ENCODE measurements around the gene TAS2R4.
A peak's percentile ranks its signal among the peaks of the same experiment; 100 is the strongest.
"Not testable (repeated sequence)": the region's sequence is repeated elsewhere in the genome, so short reads cannot be mapped to it uniquely, and the experiment has no call there.

TAS2R4 gene, protein sequence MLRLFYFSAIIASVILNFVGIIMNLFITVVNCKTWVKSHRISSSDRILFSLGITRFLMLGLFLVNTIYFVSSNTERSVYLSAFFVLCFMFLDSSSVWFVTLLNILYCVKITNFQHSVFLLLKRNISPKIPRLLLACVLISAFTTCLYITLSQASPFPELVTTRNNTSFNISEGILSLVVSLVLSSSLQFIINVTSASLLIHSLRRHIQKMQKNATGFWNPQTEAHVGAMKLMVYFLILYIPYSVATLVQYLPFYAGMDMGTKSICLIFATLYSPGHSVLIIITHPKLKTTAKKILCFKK

DNA sequence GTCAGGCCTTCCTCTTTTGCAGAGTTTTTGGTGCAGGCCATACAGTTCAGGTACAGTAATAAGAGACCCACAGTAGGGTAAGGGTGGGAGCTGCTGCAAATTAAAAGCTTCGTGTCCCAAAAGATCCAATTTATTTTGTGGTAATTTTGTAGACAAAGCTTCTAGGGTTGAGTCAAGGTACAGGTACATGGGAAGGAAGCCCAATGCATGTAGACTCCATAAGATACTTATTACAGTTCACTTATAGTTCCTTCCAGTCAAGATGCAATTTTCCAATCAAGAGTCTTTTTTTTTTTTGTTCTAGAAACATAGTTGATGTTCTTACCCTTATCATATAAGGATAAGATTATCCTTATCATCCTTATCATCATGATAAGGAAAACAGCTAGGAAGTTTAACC lies at the start of gene TAS2R4:
TSS of gene TAS2R4 (plus strand) at position 301 of the 400 bp plus-strand sequence. CDS start 1,815 bp downstream, outside the sequence.
- DNase-seq = no peak

DNA sequence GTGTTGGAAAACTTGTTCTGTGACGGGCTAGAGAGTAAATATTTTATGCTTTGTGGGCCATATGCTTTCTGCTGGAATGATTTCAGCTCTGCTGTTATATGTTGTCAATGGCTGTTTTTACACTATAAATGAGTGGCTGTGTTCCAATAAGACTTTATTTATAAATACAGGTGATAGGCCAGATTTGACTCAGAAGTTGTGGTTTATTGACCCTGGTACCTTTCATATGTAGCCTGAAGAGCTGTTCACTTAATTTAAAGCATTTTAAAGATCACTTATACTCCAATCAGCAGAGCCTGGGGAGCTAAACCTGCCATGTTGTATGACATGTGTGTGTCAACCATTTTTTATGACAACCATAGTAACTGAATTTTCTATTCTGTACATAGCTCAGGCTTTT lies 47.5 kb upstream of the TAS2R4 start:
- DNase-seq = no peak

DNA sequence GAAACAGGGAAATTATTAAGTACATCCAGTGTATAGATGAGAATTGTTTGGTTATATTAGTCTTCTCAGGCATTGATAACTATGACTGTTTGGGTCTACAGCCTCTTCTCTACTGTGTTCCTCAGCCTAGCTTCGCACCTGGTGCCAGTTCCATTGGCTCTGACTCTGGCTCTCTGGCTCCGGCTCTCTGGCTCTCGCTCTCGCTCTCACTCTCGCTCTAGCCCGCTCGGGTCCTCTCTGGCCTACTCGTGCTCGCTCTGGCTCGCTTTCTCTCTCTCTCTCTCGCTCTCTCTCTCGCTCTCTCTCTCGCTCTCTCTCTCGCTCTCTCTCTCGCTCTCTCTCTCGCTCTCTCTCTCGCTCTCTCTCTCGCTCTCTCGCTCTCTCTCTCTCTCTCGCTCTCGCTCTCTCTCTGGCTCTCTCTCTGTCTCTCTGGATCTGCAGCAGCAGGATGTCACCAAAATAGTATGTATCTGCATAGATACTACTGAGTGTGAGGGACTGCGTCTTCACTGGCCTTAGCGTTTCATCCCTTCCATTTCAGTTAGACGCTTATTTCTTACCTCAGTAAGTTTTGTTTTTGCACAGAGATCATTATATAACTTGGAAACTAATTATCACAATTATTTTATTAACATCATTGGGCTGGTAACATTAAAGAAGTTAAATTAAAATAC lies 44.9 kb upstream of the TAS2R4 start:
- no peak for DNase-seq

DNA sequence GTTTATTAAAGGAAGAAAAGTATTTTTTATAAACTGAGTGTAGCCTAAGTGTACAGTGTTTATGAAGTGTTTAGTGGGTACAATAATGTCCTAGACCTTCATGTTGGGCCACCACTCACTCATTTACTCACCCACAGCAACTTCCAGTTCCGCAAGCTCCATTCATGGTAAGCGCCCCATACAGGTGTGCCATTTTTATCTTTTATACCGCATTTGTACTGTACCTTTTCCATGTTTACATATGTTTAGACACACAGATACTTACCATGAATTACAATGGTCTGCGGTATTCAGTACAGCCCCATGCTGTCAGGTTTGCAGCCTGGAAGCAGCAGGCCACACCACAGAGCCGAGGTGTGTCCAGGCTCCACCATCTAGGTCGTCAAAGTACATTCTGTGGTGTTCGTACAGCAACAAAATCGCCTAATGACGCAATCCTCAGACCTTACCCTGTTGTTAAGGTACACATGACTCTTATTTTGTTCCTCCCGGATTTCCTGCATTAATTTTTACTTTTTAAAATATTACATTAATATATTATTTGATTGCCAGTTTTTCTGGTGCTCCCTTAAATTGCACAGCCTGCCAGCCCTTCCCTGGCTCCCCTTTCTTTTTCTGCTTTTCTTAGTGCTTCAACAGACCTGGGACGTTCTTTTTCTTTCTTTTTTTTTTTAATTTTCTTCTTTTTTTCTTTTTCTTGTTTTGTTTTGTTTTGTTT lies 39.2 kb upstream of the TAS2R4 start:
- DNase-seq = no peak

DNA sequence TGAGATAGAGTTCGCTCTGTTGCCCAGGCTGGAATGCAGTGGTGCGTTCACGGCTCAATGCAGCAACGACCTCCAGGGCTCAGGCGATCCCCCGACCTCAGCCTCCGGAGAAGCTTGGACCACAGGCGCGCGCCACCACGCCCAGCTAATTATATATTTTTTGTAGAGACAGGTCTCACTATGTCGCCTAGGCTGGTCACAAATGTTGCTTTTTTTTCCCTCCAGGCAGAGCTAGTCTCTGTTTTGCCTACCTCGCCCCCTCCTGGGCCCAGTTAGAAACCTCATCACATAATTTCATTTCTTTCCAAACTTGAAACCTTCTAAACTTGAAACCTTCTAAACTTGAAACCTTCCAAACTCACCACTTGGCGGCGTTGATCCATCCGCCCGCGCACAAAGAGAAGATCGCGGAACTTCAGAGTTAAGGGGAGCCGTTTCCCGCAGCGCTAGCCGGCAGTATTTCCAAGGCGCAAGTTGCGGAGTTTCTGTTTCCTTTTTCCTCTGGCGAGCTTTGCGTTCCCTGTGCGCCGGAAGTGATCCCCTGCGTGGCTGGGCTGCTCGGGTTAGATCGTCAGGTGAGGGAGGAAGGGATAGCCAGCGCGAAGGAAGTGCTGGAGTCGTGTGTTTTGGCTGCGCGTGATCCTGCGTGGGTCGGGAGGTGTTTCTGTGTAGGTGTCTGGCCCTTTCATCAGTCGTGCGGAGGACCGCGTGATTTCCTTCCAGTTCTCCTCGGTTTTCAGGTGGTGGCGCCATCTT lies 38.5 kb upstream of the TAS2R4 start, which contains the start of gene SSBP1:
TSS of gene SSBP1 (plus strand) at position 523 of the 756 bp plus-strand sequence. CDS start 809 bp downstream, outside the sequence.
- peak; percentile 86 for DNase-seq

DNA sequence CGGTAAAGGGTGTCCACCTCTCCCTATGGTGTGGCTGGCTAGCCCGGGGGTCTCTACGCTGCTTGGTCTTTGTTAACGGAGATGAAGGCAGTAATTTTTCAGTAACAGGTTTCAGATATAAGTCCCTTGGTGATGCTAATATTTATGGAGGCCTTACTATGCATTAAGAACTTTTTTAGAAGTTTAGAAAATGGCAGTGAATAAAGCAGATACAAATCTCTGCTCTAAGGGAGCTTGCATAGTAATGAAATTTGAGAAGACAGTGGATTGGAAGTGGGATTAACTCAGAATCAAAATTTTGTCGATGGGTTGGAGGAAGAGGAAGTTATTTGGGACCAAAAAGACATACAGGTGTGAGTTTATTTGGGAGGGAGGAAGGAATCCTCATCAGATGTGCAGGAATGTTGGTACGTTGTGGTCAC lies 37.9 kb upstream of the TAS2R4 start:
- no peak for DNase-seq

DNA sequence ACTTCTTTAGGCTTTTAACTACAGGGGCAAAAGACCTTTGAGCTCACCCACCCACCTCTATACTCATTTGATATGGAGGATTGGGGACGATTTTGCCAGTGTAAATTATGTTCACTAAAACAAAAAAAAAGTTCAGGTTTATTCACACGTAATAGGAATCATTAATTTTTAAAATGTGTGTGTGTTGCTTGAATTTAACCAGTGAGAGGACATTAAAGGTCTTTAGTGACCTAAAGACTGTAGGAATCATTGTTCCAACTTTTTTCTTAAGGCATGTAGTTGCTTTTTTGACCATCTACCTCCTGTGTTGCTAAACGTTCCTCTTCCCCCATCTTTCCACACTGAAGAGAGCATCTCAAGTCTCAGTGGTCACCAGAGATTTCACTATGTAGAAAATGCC lies 37.2 kb upstream of the TAS2R4 start:
- DNase-seq = no peak

DNA sequence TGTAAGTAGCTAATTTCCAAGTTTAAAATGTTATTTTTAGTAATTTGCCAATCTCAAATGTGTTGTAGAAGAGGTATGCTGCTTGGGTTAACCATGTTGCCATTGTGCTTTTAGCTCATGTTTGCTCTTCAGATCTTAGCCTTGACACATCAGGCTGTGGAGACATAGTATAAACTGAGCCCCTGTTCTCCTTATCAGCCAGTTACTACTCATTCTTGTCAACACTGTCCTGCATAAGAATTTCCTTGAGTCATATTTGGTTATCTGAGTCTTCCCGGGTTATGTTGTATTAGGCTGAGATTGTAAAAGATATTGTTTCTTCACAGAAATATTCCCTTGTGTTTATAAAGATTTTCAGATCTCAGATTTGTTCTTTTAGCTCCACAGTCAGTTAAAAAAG lies 34.2 kb upstream of the TAS2R4 start:
- DNase-seq = no peak

DNA sequence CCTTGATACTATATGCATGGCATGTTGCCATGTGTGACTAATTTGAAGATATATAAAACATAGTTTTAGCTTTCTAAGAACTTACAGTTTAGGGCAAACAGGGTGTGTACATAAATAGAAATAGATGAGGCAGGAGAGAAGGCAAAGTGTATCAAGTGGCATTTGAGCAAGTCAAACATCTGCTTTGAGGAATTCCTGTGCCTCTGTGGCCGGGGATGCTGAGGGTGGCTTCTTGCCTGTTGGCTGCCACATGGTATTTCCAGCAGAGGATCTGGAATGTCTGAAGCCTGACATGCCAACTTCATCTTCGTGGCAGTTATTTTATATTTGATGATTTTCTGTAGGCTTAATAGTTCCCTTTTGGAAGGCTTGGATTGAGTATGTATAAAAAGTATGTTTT lies 32.3 kb upstream of the TAS2R4 start:
- no peak for DNase-seq

DNA sequence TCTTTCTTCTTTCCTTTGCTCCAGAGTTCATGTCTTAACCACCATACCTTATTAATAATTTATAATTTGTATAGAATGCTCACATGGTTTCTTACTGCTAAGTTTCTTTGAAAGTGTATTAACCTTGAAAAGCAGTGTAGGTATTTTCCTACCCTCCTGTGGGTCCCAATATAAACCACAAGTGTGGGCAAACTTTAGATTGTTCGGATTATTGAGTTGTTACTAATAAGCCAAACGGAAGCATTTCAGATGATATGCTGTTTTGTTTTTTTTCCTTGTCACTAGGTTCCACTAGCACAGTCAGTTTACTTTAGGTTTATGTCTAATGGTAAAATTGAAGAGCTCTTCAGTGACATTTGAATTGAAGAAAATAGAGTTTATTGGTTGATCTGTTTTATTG lies 28.1 kb upstream of the TAS2R4 start:
- DNase-seq = no peak

DNA sequence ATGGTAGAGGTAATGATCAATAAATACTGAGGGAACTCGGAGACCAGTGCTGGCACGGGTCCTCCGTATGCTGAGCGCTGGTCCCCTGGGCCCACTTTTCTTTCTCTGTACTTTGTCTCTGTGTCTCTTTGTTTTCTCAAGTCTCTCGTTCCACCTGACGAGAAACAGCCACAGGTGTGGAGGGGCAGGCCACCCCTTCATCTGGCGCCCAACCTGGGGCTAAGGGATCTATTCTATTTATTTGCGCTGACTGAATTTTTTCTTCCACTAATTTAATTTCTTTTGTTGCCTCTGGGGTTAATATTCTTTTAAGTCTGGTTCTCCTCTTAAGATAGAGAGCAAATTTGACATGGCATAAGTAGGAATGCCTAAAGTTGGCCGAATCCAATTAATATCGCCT lies 24.6 kb upstream of the TAS2R4 start:
- not testable (repeated sequence) for DNase-seq

DNA sequence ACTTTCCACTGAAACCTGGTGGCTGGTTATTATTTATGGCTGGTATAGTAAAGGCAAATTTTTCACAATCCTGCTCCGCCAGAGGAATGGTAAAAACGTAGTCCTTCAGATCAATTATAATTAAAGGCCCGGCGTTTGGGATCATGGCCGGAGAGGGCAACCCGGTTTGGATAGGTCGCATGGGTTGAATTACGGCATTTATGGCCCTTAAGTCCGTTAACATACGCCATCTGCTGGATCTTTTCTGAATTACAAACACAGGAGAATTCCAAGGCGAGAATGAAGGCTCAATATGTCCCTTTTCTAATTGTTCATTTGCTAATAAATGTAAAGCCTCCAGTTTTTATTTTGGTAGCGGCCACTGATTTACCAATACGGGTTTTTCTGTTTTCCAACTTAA lies 23.8 kb upstream of the TAS2R4 start:
- DNase-seq = no peak

DNA sequence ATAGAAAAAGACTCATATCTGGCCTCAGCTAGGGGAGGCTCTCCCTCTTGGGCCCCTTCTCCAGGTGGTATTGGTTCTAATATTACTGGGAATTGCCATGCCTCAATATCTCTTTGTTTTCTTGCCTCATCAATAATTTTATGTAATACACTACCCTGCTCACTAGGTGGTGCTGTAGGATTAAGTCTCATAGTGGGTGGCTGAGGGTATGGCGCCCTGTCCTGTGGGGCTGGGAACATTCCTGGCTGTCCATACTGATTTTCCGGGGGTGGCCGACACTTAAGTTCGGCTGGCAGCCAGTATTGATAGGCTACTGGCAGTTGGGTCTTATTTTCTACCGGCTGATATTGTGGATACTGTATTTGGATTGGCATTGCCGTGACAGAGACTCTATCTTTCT lies 21.5 kb upstream of the TAS2R4 start:
- DNase-seq = no peak

DNA sequence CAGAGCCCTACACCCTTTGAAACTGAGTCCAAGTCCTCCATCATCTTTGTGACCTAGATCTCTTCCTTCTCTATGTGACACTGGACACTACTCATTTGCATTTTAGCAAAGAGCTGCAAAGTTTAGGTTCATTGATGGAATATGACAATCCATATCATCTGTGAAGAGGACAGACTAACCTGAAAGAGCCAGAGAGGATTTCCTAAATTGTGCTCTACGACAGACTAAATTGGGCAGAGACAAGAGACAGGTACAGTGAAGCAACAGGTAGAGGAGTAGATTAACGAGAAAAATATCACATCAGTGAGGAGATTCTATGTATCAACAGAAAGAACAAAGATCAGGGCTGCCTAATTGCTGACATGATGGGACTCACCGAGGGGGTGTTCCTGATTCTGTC lies 12.7 kb upstream of the TAS2R4 start, which contains the start of gene TAS2R3:
TSS of gene TAS2R3 (plus strand) at position 301 of the 400 bp plus-strand sequence. CDS start at position 363, 62 bp downstream.
- no peak for DNase-seq

DNA sequence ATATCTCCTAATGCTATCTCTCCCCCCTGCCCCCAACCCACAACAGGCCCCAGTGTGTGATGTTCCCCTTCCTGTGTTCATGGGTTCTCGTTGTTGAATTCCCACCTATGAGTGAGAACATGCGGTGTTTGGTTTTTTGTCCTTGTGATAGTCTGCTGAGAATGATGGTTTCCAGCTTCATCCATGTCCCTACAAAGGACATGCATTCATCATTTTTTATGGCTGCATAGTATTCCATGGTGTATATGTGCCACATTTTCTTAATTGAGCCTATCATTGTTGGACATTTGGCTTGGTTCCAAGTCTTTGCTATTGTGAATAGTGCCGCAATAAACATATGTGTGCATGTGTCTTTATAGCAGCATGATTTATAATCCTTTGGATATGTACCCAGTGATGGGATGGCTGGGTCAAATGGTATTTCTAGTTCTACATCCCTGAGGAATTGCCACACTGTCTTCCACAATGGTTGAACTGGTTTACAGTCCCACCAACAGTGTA lies 6.3 kb upstream of the TAS2R4 start:
- DNase-seq = not testable (repeated sequence)

DNA sequence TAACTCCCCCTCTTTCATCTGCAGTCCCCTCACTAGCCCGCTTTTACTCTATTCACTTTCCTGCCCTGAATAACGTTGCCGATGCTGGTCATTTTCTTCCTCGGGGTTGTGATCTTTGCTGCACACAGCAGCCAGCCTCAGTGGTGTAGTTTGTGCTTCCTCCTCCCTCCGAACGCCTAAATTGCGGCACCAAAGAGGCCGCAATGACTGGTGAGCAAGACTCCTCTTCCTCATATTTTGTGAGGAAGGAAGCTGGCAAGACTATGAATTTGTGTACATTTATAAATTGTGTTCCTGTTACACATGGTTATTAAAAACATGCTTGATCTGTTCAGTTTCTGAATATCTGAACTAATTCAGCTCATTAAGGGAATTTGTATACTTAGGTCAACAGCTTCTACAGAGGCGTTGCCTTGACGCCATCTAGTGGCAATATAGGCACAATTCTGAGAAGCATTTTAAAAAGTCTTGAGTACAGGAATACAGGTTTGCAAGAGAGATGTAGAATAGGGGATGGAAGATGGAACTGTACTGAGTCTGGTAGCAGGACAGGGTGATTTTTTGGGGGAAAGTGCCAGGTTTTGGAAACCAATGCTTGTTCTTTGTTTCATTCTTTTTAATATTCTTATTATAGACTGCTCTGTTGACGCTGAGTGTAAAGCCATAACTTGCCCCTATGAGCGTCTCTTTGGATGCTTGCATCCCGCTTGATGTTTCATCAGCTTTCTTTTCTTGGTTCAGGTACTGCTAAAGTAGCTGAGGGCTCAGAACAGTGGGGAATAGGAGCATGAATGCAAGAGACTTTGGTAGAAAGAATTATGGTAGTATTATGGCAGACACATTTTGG lies 9.5 kb downstream of the TAS2R4 start:
- DNase-seq = no peak

DNA sequence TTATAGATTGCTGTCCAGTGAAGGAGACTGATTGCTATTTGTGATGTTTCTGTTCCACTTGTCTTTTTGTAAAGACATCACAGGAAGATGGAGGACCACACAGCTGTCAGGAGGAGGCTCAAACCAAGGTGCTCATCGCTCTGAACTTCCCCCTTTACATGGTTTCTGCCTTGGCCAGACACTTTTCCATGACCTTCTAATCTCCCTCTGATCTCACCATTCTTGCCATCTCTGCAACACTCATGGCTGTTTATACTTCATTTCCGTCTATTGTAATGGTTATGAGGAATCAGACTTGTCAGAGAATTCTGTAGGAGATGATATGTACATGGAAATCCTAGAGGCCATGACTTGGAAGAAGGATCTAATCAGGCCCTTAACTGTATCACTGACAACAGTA lies 11.8 kb downstream of the TAS2R4 start:
- no peak for DNase-seq

DNA sequence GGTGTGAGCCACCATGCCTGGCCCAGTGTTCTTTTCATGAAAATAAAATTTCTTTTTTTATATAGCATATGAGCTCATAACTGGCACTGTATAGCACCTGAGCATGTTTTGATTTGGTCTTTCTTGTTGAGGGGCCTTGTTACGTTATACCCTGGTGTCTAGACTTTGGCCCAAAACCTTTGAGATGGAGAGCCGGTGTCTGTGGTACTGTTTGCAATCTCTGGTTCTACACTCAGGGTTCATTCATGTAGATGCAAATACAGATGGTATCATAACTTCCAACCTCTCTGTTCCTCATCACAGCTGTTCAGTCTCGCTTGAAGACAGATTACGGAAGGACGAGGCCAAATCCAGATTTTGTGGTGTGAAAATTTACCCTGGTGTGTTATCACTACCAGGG lies 13.4 kb downstream of the TAS2R4 start, which contains the start of gene TAS2R5:
TSS of gene TAS2R5 (plus strand) at position 301 of the 400 bp plus-strand sequence. CDS start 145 bp downstream, outside the sequence.
- DNase-seq = no peak

DNA sequence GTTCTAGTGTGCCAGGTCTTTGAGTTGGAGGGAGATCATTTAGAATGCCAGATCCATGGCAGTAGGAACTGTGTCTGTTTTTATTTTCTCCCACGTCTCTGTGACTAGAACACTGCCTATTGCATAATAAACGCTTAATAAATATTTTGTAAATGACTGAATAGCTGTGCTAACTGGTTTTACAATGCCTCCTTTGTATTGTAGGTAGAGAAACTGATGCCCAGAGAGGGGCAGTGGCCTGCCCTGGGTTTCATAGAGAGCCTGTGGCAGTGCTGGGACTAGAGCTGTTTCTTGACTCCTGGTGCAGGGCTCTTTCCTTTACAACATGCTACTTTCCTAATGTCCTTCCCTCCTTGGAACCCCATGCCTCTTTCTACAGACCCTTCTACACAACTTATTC lies 16.1 kb downstream of the TAS2R4 start:
- DNase-seq = no peak

DNA sequence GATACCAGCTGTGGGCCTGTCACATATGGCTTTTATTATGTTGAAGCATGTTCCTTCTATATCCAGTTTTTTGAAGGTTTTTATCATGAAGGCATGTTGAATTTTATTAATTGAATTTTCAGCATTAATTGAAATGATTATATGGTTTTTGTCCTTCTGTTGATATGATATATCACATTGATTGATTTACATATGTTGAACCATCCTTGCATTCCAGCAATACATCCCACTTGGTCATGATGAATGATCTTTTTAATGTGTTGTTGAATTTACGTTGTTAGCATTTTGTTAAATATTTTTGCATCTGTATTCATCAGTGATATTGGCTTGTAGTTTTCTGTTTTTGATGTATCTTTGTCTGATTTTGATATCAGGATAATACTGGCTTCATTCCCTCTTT lies 43.6 kb downstream of the TAS2R4 start:
- no peak for DNase-seq

DNA sequence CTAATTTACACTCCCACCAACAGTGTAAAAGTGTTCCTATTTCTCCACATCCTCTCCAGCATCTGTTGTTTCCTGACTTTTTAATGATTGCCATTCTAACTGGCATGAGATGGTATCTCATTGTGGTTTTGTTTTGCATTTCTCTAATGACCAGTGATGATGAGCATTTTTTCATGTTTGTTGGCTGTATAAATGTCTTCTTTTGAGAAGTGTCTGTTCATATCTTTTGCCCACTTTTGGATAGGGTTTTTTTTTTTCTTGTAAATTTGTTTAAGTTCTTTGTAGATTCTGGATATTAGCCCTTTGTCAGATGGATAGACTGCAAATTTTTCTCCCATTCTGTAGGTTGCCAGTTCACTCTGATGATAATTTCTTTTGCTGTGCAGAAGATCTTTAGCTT lies 46.0 kb downstream of the TAS2R4 start:
- DNase-seq = not testable (repeated sequence)
